A673 (cell line): ENCODE results near the gene CDYL2.

Source experiments
- EZH2 ChIP-seq: fragments of 200-600 bp; sonication (generic); IDR thresholded peaks from 2 replicates; pipeline ENCODE4 v1.6.1; 2017; ENCODE audit warnings: borderline replicate concordance, low read depth, mild to moderate bottlenecking, mixed read lengths, antibody characterized with exemption, low read length; ENCODE audit not compliant: poor library complexity, severe bottlenecking
- TF ChIP-seq, protein P1 (sequence below): fragments of 300-800, 200-600 bp; sonication (generic); conservative IDR thresholded peaks from 2 replicates; pipeline ENCODE4 v1.5.1; 2017; ENCODE audit warnings: low read depth, mild to moderate bottlenecking, antibody characterized with exemption, low read length, moderate library complexity, mixed read lengths

DNA sequence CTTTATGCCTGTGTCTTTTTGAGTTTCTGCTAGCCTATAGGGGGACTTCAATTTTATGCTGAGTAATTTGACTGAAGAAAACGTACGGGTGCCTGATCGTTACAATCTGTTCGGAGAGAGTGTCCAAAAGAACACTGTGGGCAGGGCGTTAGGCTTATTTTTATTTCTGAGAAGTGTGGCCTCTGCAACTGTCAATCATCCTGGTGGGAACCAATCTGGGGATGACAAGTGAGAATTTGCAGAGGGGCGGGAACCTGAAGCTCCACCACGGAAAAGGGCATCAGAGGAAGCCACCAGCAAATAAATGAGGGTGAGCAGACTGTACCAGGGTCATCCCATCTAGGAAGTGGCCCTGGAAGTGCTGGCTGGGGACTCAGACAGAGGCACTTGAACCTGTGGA, 12.0 kb upstream of the CDYL2 start:
- TF ChIP-seq, protein P1, sequence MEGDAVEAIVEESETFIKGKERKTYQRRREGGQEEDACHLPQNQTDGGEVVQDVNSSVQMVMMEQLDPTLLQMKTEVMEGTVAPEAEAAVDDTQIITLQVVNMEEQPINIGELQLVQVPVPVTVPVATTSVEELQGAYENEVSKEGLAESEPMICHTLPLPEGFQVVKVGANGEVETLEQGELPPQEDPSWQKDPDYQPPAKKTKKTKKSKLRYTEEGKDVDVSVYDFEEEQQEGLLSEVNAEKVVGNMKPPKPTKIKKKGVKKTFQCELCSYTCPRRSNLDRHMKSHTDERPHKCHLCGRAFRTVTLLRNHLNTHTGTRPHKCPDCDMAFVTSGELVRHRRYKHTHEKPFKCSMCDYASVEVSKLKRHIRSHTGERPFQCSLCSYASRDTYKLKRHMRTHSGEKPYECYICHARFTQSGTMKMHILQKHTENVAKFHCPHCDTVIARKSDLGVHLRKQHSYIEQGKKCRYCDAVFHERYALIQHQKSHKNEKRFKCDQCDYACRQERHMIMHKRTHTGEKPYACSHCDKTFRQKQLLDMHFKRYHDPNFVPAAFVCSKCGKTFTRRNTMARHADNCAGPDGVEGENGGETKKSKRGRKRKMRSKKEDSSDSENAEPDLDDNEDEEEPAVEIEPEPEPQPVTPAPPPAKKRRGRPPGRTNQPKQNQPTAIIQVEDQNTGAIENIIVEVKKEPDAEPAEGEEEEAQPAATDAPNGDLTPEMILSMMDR: no peak
- TF ChIP-seq EZH2: no peak
